HL-60 (cell line): ENCODE data around the gene DAPK1.

ENCODE experiments used
- DNase-seq, 2 experiments: peaks; one replicate each; pipeline ENCODE4 v3.0.0-alpha.2; 2010 to 2020; ENCODE audit warnings: low read depth in 1 of 2, low spot score in 1 of 2
- H3K27ac ChIP-seq: fragments of 250-450 bp; sonication (Bioruptor Pico); replicated peaks from 2 replicates; pipeline ENCODE4 v1.5.1; 2020; ENCODE audit warnings: mild to moderate bottlenecking, moderate library complexity
- H3K27me3 ChIP-seq: fragments of 250-450 bp; sonication (Bioruptor Pico); 2 replicates; pipeline ENCODE4 v1.5.1; 2021; ENCODE audit warnings: mild to moderate bottlenecking, moderate library complexity; ENCODE audit not compliant: insufficient read depth, poor library complexity, severe bottlenecking
- H3K4me3 ChIP-seq: replicated peaks from 2 replicates; pipeline ENCODE4 v1.5.1; 2011; ENCODE audit warnings: mild to moderate bottlenecking, control low read depth, low read length; ENCODE audit not compliant: insufficient read depth
- GABPA ChIP-seq: IDR thresholded peaks from 2 replicates; pipeline ENCODE4 v1.6.1; 2012; ENCODE audit warnings: low read depth
- POLR2AphosphoS5 ChIP-seq: IDR thresholded peaks from 2 replicates; pipeline ENCODE4 v1.6.1; 2012; ENCODE audit warnings: low read depth
- SPI1 ChIP-seq: IDR thresholded peaks from 2 replicates; pipeline ENCODE4 v1.6.1; 2012; ENCODE audit warnings: low read depth, mild to moderate bottlenecking, borderline replicate concordance
- TF ChIP-seq, protein P1 (sequence below): IDR thresholded peaks from one replicate; pipeline ENCODE4 v1.5.1; 2011; ENCODE audit warnings: low read length, control low read depth, inconsistent platforms; ENCODE audit not compliant: insufficient read depth
- TF ChIP-seq, protein P2 (sequence below): IDR thresholded peaks from 2 replicates; pipeline ENCODE4 v1.6.1; 2012; ENCODE audit warnings: low read depth; ENCODE audit not compliant: insufficient replicate concordance

DAPK1 gene

DNA sequence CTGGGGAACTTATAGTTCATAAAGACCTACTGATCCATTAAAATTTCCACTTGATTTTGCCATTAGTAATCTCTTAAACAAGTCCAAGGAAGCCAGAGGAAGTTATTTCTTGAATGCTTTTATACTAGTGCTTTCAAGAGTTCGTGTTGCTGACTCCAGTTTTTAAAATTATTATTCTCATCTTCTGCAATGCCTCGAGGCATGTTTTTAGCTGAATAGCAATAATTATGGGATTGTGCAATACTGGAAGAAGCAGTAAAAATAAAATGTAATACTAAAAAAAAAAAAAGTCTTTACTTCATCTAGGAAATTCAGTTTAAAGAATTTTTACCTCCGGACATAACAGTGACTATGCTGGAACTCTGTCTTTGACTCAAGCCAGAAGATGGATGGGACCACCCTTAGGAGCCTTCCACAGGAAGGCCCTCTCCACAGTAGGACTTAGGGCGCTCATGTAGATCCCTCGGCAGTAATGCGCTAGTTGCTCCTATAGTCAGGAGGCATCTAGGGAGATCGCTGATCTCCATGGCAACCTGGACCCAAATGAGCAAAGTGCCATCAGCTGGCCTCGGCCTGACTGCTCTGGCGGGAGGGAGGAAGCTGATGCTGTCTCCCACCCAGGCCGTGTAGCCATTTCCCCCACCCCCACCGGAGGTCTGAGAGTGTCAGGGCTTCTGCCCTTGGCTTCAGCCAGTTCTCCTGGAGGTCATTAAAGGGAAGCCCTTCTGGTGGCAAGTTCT is 56.7 kb downstream of the DAPK1 start:
- TF ChIP-seq SPI1 (no peak), GABPA (no peak), POLR2AphosphoS5 (no peak)
- TF ChIP-seq, protein P1, sequence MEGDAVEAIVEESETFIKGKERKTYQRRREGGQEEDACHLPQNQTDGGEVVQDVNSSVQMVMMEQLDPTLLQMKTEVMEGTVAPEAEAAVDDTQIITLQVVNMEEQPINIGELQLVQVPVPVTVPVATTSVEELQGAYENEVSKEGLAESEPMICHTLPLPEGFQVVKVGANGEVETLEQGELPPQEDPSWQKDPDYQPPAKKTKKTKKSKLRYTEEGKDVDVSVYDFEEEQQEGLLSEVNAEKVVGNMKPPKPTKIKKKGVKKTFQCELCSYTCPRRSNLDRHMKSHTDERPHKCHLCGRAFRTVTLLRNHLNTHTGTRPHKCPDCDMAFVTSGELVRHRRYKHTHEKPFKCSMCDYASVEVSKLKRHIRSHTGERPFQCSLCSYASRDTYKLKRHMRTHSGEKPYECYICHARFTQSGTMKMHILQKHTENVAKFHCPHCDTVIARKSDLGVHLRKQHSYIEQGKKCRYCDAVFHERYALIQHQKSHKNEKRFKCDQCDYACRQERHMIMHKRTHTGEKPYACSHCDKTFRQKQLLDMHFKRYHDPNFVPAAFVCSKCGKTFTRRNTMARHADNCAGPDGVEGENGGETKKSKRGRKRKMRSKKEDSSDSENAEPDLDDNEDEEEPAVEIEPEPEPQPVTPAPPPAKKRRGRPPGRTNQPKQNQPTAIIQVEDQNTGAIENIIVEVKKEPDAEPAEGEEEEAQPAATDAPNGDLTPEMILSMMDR = no peak
- TF ChIP-seq, protein P2, sequence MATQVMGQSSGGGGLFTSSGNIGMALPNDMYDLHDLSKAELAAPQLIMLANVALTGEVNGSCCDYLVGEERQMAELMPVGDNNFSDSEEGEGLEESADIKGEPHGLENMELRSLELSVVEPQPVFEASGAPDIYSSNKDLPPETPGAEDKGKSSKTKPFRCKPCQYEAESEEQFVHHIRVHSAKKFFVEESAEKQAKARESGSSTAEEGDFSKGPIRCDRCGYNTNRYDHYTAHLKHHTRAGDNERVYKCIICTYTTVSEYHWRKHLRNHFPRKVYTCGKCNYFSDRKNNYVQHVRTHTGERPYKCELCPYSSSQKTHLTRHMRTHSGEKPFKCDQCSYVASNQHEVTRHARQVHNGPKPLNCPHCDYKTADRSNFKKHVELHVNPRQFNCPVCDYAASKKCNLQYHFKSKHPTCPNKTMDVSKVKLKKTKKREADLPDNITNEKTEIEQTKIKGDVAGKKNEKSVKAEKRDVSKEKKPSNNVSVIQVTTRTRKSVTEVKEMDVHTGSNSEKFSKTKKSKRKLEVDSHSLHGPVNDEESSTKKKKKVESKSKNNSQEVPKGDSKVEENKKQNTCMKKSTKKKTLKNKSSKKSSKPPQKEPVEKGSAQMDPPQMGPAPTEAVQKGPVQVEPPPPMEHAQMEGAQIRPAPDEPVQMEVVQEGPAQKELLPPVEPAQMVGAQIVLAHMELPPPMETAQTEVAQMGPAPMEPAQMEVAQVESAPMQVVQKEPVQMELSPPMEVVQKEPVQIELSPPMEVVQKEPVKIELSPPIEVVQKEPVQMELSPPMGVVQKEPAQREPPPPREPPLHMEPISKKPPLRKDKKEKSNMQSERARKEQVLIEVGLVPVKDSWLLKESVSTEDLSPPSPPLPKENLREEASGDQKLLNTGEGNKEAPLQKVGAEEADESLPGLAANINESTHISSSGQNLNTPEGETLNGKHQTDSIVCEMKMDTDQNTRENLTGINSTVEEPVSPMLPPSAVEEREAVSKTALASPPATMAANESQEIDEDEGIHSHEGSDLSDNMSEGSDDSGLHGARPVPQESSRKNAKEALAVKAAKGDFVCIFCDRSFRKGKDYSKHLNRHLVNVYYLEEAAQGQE = no peak
- Histone ChIP-seq H3K27ac (peak overlapping the region; percentile 55), H3K27me3 (no peaks in the 10 kb centered on the region), H3K4me3 (no peak overlapping the region)
- no peak for DNase-seq

DNA sequence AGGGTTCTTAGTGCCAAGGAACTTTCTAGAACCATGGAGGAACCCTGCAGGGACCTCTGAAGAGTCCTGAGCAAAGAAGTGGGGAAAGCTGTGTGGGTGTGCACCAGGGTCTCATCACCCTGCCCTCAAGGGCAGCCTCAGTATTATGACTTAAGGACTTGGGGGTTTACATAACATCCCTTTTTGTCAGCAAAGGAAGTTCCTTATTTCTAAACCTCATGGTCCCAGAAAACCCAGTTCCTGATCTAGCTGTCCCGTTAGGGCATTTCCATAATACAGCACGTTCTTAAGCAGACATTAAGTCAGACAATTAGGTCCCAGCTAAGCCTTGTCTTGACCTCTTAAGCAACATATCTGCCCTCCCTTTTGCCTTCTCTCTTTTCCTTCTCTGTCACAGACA is 57.3 kb downstream of the DAPK1 start:
- Histone ChIP-seq H3K27me3 (no peaks in the 10 kb centered on the region), H3K4me3 (no peak overlapping the region), H3K27ac (peak overlapping the region; percentile 55)
- TF ChIP-seq, protein P2 = no peak
- TF ChIP-seq SPI1 (peak; percentile 57; the same call in 1 of the 2 replicates), GABPA (no peak)
- DNase-seq = peak; percentile 32 to 56

DNA sequence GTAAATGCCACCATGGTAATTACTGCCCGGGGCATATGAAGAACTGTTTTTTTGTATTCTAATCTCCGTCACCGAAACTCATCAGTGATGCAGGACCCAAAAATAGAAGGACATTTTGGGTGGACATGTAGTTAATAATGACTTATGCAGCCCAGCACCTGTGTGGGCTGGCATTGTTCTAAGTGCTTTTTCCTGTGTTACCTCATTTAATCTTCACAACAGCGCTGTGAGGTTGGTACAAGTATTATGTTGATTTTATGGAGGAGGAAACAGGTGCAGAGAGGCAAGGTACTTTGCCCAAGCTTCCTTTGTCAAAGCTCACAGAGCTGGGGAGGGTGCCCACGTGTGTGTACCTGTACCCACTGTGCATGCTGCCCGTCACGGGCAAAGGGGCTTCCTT is 58.4 kb downstream of the DAPK1 start:
- no peak for TF ChIP-seq GABPA
- no peak for TF ChIP-seq POLR2AphosphoS5
- TF ChIP-seq SPI1 = no peak
- TF ChIP-seq, protein P1 = no peak
- TF ChIP-seq, protein P2 = no peak
- H3K4me3 ChIP-seq = no peak overlapping the region
- DNase-seq = no peak
- H3K27ac ChIP-seq = no peak overlapping the region
- no peaks in the 10 kb centered on the region for H3K27me3 ChIP-seq
